ENCODE results near the gene SLC1A2. TPM values are rescaled to one million over a fixed set of nuclear protein-coding genes. Genes with fewer than 3 reads are reported as not detected.

SLC1A2 gene
- total RNA-seq, 1 experiment from 2014 or later, result 0.50 TPM

DNA sequence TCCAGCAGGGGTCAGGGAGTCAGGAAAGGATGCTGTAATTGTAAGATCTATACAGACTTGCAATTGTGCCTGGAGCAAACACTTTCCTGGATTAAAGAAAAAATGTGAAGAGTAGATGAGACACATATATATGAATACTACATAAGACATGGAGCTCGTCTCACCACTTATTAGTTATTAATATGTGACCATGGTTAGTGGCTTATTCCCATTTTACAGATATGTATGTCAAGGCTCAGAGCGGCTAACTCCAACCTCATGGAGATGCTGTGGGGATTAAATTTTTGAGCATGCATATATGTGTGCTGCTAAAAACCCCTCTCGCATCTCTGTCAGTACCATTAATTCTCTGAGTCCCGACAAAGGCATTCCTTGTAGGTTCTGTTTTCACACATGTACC, 125.7 kb downstream of the SLC1A2 start:
- Histone ChIP-seq H3K27me3 (ENCODE audit: insufficient read depth, low read length) (no peaks in the 10 kb centered on the region), H3K56ac (ENCODE audit: insufficient read length, low read depth, low read length) (no peak overlapping the region), H4K5ac (ENCODE audit: insufficient read length, low read depth, low read length) (no peak overlapping the region), H3T11ph (ENCODE audit: low read length) (no peak overlapping the region), H2AFZ (ENCODE audit: low read length) (no peak overlapping the region), H3K79me2 (ENCODE audit: insufficient read depth, low read length) (no peaks in the 10 kb centered on the region), H3K9me3 (ENCODE audit: control insufficient read depth, low read depth, low read length) (no peaks in the 10 kb centered on the region), H3K4ac (ENCODE audit: low read depth, low read length) (no peak overlapping the region), H3K27ac (ENCODE audit: insufficient read length, low read depth, low read length) (no peak overlapping the region), H2BK15ac (ENCODE audit: low read depth, low read length) (no peak overlapping the region), H3K14ac (ENCODE audit: insufficient read depth, low read length) (no peak overlapping the region), H2BK5ac (ENCODE audit: insufficient read length, low read length) (no peak overlapping the region), H4K8ac (replicated peaks; ENCODE audit: insufficient read length, low read depth, low read length) (no peak overlapping the region), H3K4me1 (ENCODE audit: insufficient read depth, low read length) (no peaks in the 10 kb centered on the region), H4K20me1 (ENCODE audit: control insufficient read depth, insufficient read depth, insufficient read length) (no peaks in the 10 kb centered on the region), H3K79me1 (ENCODE audit: insufficient read depth, low read depth, low read length, poor library complexity, severe bottlenecking) (no peaks in the 10 kb centered on the region), H2AK5ac (ENCODE audit: insufficient read length, low read length) (no peak overlapping the region), H3K23me2 (ENCODE audit: insufficient read length, low read depth, low read length, poor library complexity, severe bottlenecking) (no peaks in the 10 kb centered on the region), H2BK20ac (ENCODE audit: low read depth, low read length, poor library complexity, severe bottlenecking) (no peak overlapping the region), H3K9ac (ENCODE audit: extremely low read depth, insufficient read length, low read length) (no peak overlapping the region), H4K91ac (ENCODE audit: insufficient read length, low read depth, low read length) (no peak overlapping the region), H3K23ac (ENCODE audit: insufficient read length, low read depth, low read length) (no peak overlapping the region), H3K18ac (ENCODE audit: insufficient read length, low read depth, low read length) (no peak overlapping the region), H3K4me2 (ENCODE audit: insufficient read depth, insufficient read length, low read length) (no peak overlapping the region), H2BK120ac (ENCODE audit: low read depth, low read length, poor library complexity, severe bottlenecking) (no peak overlapping the region), H2BK12ac (ENCODE audit: insufficient read length, low read depth, low read length) (no peak overlapping the region)
- TF ChIP-seq, protein P1, sequence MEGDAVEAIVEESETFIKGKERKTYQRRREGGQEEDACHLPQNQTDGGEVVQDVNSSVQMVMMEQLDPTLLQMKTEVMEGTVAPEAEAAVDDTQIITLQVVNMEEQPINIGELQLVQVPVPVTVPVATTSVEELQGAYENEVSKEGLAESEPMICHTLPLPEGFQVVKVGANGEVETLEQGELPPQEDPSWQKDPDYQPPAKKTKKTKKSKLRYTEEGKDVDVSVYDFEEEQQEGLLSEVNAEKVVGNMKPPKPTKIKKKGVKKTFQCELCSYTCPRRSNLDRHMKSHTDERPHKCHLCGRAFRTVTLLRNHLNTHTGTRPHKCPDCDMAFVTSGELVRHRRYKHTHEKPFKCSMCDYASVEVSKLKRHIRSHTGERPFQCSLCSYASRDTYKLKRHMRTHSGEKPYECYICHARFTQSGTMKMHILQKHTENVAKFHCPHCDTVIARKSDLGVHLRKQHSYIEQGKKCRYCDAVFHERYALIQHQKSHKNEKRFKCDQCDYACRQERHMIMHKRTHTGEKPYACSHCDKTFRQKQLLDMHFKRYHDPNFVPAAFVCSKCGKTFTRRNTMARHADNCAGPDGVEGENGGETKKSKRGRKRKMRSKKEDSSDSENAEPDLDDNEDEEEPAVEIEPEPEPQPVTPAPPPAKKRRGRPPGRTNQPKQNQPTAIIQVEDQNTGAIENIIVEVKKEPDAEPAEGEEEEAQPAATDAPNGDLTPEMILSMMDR (conservative IDR thresholded peaks at IDR 0.05), result no peak
- Mint-ChIP-seq H3K9me3 (no peaks in the 10 kb centered on the region), H3K4me1 (peaks cover 6 to 7% of the 10 kb centered on the region in 2 experiments; a peak in 3 of 4 replicates), H3K4me3 (no peak overlapping the region), H3K36me3 (ENCODE audit: insufficient read depth in 1 of 3, low read depth in 3 of 3) (no peaks in the 10 kb centered on the region), H3K27me3 (ENCODE audit: low read depth) (no peaks in the 10 kb centered on the region), H3K27ac (no peak overlapping the region)
- no CpG with 5 or more reads among the region's 4 CpGs for WGBS (ENCODE audit: extremely low coverage, insufficient read length, low lambda C conversion rate)
- DNase-seq, result no peak

Data from H9 (cell line).